ENCODE measurements around the gene PLEKHM2.
"Not testable (repeated sequence)": the region's sequence is repeated elsewhere in the genome, so short reads cannot be mapped to it uniquely, and the experiment has no call there.

Gene PLEKHM2

GRCh38 chr1:15684042-15684461 is at the start of gene PLEKHM2:
Gene PLEKHM2 (plus strand): TSS chr1:15684320. CDS start chr1:15684559, 239 bp downstream.
- in situ Hi-C loops (cut with HindIII; ENCODE audit: low sequenced_read_pairs), result no loop called here

GRCh38 chr1:15636436-15636835 is 47.7 kb upstream of the PLEKHM2 start:
- in situ Hi-C loops (cut with HindIII; ENCODE audit: low sequenced_read_pairs), result no loop called here

- in situ Hi-C loops (cut with HindIII; ENCODE audit: low sequenced_read_pairs), result no loop called here
Measured at GRCh38 chr1:15637826-15638225, 46.3 kb upstream of the PLEKHM2 start.

GRCh38 chr1:15639262-15639661 is 44.9 kb upstream of the PLEKHM2 start:
- in situ Hi-C loops (cut with HindIII; ENCODE audit: low sequenced_read_pairs), result no loop called here

GRCh38 chr1:15639931-15640330 is 44.2 kb upstream of the PLEKHM2 start:
- in situ Hi-C loops (cut with HindIII; ENCODE audit: low sequenced_read_pairs), result no loop called here

- in situ Hi-C loops (cut with HindIII; ENCODE audit: low sequenced_read_pairs), result no loop called here
Measured at GRCh38 chr1:15640667-15641066, 43.5 kb upstream of the PLEKHM2 start.

- in situ Hi-C loops (cut with HindIII; ENCODE audit: low sequenced_read_pairs), result no loop called here
Measured at GRCh38 chr1:15649937-15650336, 34.2 kb upstream of the PLEKHM2 start.

- in situ Hi-C loops (cut with HindIII; ENCODE audit: low sequenced_read_pairs), result no loop called here
Measured at GRCh38 chr1:15650433-15650832, 33.7 kb upstream of the PLEKHM2 start.

- in situ Hi-C loops (cut with HindIII; ENCODE audit: low sequenced_read_pairs), result not testable (repeated sequence)
Measured at GRCh38 chr1:15652130-15652529, 32.0 kb upstream of the PLEKHM2 start.

- in situ Hi-C loops (cut with HindIII; ENCODE audit: low sequenced_read_pairs), result no loop called here
Measured at GRCh38 chr1:15654091-15654690, 29.9 kb upstream of the PLEKHM2 start.

GRCh38 chr1:15656464-15656863 is 27.7 kb upstream of the PLEKHM2 start:
- in situ Hi-C loops (cut with HindIII; ENCODE audit: low sequenced_read_pairs), result no loop called here

- in situ Hi-C loops (cut with HindIII; ENCODE audit: low sequenced_read_pairs), result no loop called here
Measured at GRCh38 chr1:15657021-15657420, 27.1 kb upstream of the PLEKHM2 start.

GRCh38 chr1:15660151-15660550 is 24.0 kb upstream of the PLEKHM2 start:
- in situ Hi-C loops (cut with HindIII; ENCODE audit: low sequenced_read_pairs), result no loop called here

- in situ Hi-C loops (cut with HindIII; ENCODE audit: low sequenced_read_pairs), result no loop called here
Measured at GRCh38 chr1:15662477-15662876, 21.6 kb upstream of the PLEKHM2 start.

- in situ Hi-C loops (cut with HindIII; ENCODE audit: low sequenced_read_pairs), result no loop called here
Measured at GRCh38 chr1:15663925-15664324, 20.2 kb upstream of the PLEKHM2 start.

- in situ Hi-C loops (cut with HindIII; ENCODE audit: low sequenced_read_pairs), result no loop called here
Measured at GRCh38 chr1:15667362-15667761, 16.8 kb upstream of the PLEKHM2 start.

- in situ Hi-C loops (cut with HindIII; ENCODE audit: low sequenced_read_pairs), result no loop called here
Measured at GRCh38 chr1:15668089-15668754, 15.9 kb upstream of the PLEKHM2 start.

- in situ Hi-C loops (cut with HindIII; ENCODE audit: low sequenced_read_pairs), result no loop called here
Measured at GRCh38 chr1:15669074-15669473, 15.0 kb upstream of the PLEKHM2 start.

GRCh38 chr1:15669864-15670263 is 14.3 kb upstream of the PLEKHM2 start:
- in situ Hi-C loops (cut with HindIII; ENCODE audit: low sequenced_read_pairs), result no loop called here

GRCh38 chr1:15671430-15671829 is 12.7 kb upstream of the PLEKHM2 start:
- in situ Hi-C loops (cut with HindIII; ENCODE audit: low sequenced_read_pairs), result no loop called here

- in situ Hi-C loops (cut with HindIII; ENCODE audit: low sequenced_read_pairs), result no loop called here
Measured at GRCh38 chr1:15674386-15675159, 9.5 kb upstream of the PLEKHM2 start.

- in situ Hi-C loops (cut with HindIII; ENCODE audit: low sequenced_read_pairs), result no loop called here
Measured at GRCh38 chr1:15676010-15676409, 8.1 kb upstream of the PLEKHM2 start.
